HG03066 (cell line): ENCODE results near the gene SUMO3.

Experiments
- ATAC-seq: cut with Tn5 transposase; IDR thresholded peaks from one replicate; pipeline ENCODE4 v1.9.1; 2021; ENCODE audit warnings: low read depth; ENCODE audit not compliant: unreplicated experiment

The SUMO3 gene

DNA sequence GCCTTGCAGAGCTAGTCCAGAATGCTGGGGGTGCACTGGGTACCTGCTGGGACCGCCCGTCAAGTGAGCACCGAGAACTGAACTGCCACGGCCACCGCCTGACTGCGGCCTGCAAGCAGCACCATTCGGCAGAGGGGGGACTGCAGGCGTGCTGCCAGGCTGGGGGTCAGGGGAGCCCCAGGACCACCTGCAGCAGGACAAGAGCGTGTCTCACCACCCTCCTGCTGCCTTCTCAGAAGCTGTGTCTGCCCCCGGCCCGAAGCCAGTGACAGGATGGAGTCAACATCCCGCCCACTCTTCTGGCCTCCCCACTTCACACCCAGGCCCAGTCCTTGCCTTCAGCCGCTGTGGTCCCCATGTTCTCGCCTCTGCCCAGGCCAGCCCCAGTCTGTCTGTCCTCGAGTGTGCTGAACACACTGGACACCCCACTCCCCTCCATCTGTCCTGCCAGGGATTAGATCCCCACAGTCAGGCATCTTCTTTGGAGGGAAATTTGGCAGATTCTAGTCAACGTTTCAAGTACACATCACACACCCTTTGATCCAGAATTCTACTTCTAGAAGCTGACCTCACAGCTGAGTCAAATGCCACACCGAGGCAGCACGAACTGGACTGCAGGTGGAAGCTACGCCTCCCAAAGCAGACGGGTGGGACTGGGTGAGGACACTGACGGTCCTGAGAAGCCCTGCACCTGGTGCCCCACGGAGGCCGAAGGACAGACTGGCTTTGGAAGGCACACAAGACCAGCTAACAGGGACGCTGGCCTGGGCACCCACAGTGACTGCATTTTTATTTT is 29.6 kb upstream of the SUMO3 start:
- no peak for ATAC-seq

GRCh38 chr21:44846485-44847260 is 28.8 kb upstream of the SUMO3 start:
- ATAC-seq: no peak

DNA sequence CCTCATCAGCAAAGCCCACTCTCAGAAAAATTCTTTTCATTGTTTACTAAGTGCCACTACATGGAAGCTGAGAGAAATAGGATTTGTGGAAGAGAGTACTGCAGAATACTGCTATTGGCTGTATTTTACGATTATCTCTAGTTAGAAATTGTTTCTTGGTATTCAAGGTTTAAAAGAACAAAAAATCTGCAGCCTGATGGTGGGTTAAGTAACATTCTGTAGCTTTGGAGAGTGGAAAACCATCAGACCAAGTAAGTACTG is 28.3 kb upstream of the SUMO3 start:
- no peak for ATAC-seq

DNA sequence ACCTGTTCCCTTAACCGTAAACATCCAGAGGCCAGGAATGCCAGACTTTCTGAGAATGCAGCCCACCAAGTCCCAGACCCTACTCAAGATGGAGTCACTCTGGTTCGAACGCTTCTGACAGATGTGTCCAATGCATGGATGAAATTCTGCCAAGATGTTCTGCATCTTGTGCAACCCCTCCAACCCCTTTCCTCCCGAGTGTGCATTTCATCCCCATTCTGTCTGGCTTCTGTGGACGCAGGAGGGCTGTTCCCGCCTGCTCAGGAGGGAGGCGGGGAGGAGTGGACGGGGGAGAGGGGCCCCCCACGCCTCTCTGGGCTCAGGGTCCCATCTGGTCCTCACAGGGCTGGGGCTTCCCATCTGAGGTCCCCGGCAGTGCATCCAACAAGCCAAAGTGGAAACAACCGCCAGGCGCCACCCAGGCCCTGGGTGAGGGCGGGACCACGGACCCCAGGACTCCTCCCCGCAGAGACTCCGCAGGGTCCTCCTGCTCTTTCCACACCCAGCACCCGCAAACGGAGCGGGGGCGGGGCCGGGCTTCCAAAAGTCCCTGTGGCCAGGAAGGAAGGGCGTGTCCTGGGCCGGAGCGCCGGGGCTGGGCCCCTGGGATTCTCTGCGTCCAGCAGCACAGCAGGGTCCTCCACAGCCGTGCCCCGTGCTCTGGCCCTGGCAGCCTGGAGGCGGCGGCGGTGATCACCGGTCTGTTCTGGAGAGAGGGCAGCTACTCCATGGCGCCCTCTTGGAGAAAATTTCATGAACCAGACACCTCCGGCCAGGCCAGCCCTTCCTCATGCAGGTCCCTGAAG is 27.8 kb upstream of the SUMO3 start:
- ATAC-seq: no peak

GRCh38 chr21:44844256-44844655 is 26.4 kb upstream of the SUMO3 start:
- ATAC-seq: no peak

DNA sequence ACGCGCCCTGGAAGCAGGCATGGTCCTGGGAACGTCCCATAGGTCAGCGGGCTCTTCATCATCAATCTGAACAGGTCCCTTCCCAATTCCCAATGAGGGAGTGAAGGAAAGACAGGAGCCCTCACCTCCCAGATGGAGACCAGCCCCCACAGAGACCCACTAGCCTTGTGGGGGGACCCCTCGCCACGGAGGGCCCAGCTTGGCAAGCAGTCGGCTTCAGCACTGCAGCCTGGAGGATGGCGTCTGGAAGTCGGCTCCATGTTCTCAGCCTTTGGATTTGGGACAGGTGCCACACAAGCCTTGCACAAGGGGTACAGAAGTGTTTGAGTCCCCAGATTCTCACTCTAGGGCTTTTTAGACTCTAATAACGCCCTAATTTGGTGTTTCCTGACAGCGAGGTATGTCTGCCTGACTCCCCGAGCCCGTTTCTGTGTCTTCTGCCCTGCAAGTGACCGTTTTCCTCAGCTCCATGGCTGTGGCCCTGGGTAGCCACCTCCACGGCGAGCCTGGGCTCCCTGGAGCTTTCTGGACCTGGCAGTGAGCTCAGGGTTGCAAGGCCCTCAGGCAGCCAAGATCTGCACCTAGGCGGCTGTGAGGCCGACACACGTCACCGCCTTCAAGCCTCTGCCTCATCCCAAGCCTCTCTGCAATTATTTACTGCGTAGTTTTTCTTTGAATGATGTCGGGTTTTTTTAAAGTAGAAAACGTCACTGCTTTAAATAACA is 25.0 kb upstream of the SUMO3 start:
- no peak for ATAC-seq

- ATAC-seq: no peak
These were observed 24.2 kb upstream of the SUMO3 start for GRCh38 chr21:44842087-44842486.

DNA sequence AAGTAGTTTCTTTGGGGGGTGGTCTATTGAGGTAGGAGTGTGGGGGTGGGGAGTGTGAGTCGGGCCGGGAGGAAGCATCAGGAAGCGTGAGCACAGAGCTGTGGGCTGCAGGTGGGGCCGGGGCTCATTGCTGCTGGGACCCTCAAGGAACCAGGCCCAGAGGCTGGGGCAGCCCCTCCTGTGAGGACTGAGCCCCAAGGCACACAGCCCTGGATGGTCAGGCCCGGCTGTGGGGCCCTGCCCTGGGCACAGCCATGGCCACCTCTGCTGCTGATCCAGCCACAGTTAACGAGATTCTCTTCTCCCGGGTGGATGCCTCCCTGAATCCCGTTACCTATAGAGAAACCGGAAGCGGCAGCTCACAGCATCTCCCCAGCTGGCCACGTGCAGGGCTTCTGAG is 22.9 kb upstream of the SUMO3 start:
- no peak for ATAC-seq

DNA sequence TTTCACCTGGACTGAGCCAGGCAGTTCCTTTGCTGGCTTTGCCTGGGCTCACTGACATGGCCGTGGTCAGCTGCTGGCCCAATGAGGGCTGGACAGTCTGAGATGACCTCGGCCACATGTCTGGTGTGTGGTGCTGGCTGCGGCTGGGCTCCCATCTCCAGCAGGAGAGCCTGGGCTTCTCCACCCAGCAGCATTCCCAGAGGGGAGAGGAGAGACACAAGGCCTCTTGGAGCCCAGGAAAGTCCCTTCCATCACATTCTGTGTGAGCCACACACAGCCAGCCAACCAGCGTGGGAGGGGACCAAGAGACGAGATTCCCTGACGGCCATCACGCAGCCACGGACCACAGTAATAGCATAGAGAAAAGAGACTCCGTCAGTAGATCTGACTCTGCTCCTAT is 21.1 kb upstream of the SUMO3 start:
- ATAC-seq: no peak

- no peak for ATAC-seq
These were observed 20.4 kb upstream of the SUMO3 start for GRCh38 chr21:44838039-44838895.

- ATAC-seq: no peak
These were observed 19.7 kb upstream of the SUMO3 start for GRCh38 chr21:44837537-44837936.

DNA sequence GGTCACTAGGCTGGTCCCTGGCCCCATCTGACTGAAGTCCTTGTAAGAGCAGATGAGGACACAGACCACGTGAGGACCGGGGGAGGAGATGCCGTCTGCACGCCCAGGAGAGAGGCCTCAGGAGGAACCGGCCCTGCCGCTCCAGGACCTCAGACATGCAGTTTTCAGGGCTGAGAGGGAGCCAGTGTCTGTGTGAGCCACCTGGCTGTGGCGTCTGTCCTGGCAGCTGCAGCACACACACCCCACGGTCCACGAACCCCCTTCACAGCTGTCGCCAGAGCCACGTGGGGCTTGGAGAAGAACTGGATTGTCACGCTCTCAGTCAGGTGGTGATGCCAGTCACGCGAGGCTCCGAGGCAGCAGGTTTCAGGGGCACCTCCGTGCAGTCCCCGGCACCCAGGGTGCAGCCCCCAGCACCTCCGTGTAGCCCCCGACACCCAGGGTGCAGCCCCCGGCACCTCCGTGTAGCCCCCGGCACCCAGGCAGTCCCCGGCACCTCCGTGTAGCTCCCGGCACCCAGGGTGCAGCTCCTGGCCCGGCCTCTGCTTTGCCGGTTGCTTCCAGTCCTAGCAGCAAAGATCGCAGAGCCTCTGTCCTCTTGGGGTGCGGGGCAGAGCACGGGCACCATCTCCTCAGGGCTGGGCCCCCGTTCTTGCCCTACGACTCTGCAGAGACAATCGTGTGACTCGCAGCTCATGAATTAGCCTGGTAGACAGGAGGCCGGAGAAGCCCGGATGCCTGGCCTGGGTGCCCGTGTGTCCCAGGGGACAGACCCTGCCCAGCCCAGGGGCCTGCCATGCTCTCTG is 19.0 kb upstream of the SUMO3 start:
- ATAC-seq: no peak

GRCh38 chr21:44836349-44836665 is 18.4 kb upstream of the SUMO3 start:
- no peak for ATAC-seq

- no peak for ATAC-seq
These were observed 17.7 kb upstream of the SUMO3 start for GRCh38 chr21:44835647-44835973.

GRCh38 chr21:44834951-44835646 is 17.2 kb upstream of the SUMO3 start:
- ATAC-seq: no peak

GRCh38 chr21:44834231-44834950 is 16.5 kb upstream of the SUMO3 start:
- ATAC-seq: no peak

DNA sequence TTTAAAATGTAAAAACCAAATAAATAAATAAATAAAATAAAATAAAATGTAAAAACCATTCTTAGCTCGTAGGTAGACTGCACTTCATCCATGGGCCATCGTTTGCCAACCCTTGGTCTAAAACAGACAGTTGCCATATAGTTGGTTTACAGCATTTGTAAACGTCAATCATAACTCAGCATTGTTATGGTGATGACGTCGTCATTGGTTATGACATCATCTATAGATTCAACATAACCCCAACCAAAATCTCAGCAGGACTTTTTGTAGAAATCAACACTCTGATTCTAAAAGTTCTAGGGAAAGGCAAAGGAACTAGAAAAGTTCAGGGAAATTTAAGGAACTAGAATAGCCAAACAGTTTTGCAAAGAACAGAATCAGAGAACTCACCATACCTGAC is 15.8 kb upstream of the SUMO3 start:
- no peak for ATAC-seq
